Osteoblast (primary cell): ENCODE results near the gene SPAG6. TPM values are rescaled to one million over a fixed set of nuclear protein-coding genes. Genes with fewer than 3 reads are reported as not detected.
"Not testable (repeated sequence)": the region's sequence is repeated elsewhere in the genome, so short reads cannot be mapped to it uniquely, and the experiment has no call there.

Experiments
- DNase-seq: peaks from one replicate; pipeline ENCODE4 v3.0.0; 2011; ENCODE audit warnings: low spot score, mixed read lengths; ENCODE audit not compliant: insufficient read length; ENCODE audit errors: missing footprints
- H2AFZ ChIP-seq: 2 replicates; pipeline ENCODE4 v1.6.0; 2011; ENCODE audit warnings: mild to moderate bottlenecking, low read length
- H3K27ac ChIP-seq: 2 replicates; pipeline ENCODE4 v1.5.1; 2011; ENCODE audit warnings: mild to moderate bottlenecking, low read depth, low read length, moderate library complexity
- H3K27me3 ChIP-seq: 2 replicates; pipeline ENCODE4 v1.6.0; 2012; ENCODE audit warnings: mild to moderate bottlenecking, control low read depth, inconsistent platforms, low read length, moderate library complexity; ENCODE audit not compliant: insufficient read depth
- H3K36me3 ChIP-seq: 2 replicates; pipeline ENCODE4 v1.5.1; 2011; ENCODE audit warnings: mild to moderate bottlenecking, low read length, control low read depth, moderate library complexity; ENCODE audit not compliant: insufficient read depth
- H3K4me1 ChIP-seq: 2 replicates; pipeline ENCODE4 v1.5.1; 2011; ENCODE audit warnings: mild to moderate bottlenecking, low read length, control low read depth, moderate library complexity; ENCODE audit not compliant: insufficient read depth
- H3K4me2 ChIP-seq: 2 replicates; pipeline ENCODE4 v1.6.0; 2011; ENCODE audit warnings: mild to moderate bottlenecking, low read length; ENCODE audit not compliant: insufficient read depth
- H3K4me3 ChIP-seq: fragments of 200-600 bp; sonication (generic); 3 replicates; pipeline ENCODE4 v1.5.1; 2012; ENCODE audit warnings: mild to moderate bottlenecking, low read length, inconsistent platforms; ENCODE audit not compliant: insufficient read depth
- H3K79me2 ChIP-seq: 2 replicates; pipeline ENCODE4 v1.6.0; 2012; ENCODE audit warnings: mild to moderate bottlenecking, low read length, control low read depth, inconsistent platforms; ENCODE audit not compliant: insufficient read depth
- H3K9me3 ChIP-seq: 2 replicates; pipeline ENCODE4 v1.5.1; 2011; ENCODE audit warnings: low read depth, low read length, control low read depth
- H4K20me1 ChIP-seq: 2 replicates; pipeline ENCODE4 v1.6.0; 2012; ENCODE audit warnings: mild to moderate bottlenecking, low read length, control low read depth; ENCODE audit not compliant: insufficient read depth
- total RNA-seq: library from RNA; depleted of rRNA; stranded (reverse); fragments of >200 nt; gene quantifications from 2 replicates; pipeline ENCODE4 v1.2.3, GENCODE V29; 2012
- TF ChIP-seq, protein P1 (sequence below): IDR thresholded peaks from 2 replicates; pipeline ENCODE4 v1.5.1; 2011; ENCODE audit warnings: mild to moderate bottlenecking, low read depth, low read length, moderate library complexity; ENCODE audit errors: extremely low read depth

SPAG6 gene
- total RNA-seq, 1 donor = not detected

DNA sequence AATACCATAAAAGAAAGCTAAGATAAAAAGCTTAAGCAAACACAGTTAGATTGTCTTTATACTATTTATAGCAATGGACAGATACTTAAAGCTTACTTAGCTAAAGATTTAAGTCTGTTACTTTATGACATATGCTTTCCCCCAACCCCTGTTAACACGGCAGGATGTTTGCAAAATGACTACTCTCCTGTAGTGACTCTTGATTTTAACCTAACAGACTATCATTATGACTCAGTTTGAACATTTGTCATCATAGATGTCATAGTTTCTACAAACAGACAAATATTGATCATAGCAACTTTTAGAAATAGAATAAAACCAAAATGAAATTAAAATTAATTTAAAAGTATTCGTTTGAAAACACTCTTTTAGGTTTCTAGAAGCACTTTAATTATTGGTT is 36.9 kb upstream of the SPAG6 start:
- Histone ChIP-seq H3K27me3 (no peaks in the 10 kb centered on the region), H4K20me1 (no peaks in the 10 kb centered on the region), H2AFZ (no peak overlapping the region), H3K27ac (peak overlapping the region; percentile 82), H3K4me2 (no peak overlapping the region), H3K4me1 (peaks cover 6% of the 10 kb centered on the region), H3K36me3 (no peaks in the 10 kb centered on the region), H3K79me2 (no peaks in the 10 kb centered on the region), H3K4me3 (no peak overlapping the region), H3K9me3 (no peaks in the 10 kb centered on the region)
- peak; percentile 68 for DNase-seq
- TF ChIP-seq, protein P1, sequence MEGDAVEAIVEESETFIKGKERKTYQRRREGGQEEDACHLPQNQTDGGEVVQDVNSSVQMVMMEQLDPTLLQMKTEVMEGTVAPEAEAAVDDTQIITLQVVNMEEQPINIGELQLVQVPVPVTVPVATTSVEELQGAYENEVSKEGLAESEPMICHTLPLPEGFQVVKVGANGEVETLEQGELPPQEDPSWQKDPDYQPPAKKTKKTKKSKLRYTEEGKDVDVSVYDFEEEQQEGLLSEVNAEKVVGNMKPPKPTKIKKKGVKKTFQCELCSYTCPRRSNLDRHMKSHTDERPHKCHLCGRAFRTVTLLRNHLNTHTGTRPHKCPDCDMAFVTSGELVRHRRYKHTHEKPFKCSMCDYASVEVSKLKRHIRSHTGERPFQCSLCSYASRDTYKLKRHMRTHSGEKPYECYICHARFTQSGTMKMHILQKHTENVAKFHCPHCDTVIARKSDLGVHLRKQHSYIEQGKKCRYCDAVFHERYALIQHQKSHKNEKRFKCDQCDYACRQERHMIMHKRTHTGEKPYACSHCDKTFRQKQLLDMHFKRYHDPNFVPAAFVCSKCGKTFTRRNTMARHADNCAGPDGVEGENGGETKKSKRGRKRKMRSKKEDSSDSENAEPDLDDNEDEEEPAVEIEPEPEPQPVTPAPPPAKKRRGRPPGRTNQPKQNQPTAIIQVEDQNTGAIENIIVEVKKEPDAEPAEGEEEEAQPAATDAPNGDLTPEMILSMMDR = no peak

DNA sequence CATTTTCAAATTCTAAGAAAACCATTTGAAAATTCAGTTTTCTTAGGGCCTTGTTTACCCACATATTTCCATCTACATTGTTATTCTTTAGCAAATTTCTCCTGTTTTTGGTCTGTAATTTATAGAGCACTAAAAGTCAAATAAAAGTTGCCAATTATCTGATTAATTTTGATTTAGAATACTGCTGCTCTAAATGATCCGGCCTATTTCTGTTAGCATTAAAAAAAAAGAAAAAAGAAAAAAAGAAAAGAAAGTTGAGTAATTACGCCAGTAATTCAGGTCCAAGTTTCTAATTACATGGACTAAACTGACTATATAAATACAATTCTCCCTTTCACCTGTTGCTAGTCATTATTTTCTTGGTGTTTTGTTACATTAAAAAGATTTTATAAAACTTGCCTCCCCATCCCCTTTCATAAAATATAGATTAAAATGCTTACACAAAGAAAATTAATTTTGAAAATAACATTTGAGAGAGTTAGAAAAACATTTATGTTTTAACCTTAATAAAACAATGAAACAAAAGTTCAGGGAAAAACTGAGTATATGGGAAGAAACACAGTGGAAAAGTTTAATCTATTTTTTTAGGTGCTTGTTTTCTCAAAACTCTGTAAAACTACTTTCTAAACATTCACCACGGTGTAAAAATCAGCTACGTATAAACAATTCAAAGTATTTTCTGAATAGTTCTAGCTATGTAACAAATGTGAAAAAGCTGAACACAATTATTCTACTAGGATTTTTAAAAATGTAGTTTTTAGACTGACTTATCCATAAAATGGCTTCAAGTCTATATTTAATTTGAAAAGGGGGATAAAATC is 35.9 kb upstream of the SPAG6 start:
- H4K20me1 ChIP-seq = no peaks in the 10 kb centered on the region
- no peak for DNase-seq
- H3K4me1 ChIP-seq = peaks cover 6% of the 10 kb centered on the region
- TF ChIP-seq, protein P1 = no peak
- no peaks in the 10 kb centered on the region for H3K36me3 ChIP-seq
- H3K4me3 ChIP-seq = no peak overlapping the region
- peak overlapping the region; percentile 82 for H3K27ac ChIP-seq
- H3K27me3 ChIP-seq = no peaks in the 10 kb centered on the region
- H3K9me3 ChIP-seq = no peaks in the 10 kb centered on the region
- H3K79me2 ChIP-seq = no peaks in the 10 kb centered on the region
- no peak overlapping the region for H3K4me2 ChIP-seq
- H2AFZ ChIP-seq = no peak overlapping the region

DNA sequence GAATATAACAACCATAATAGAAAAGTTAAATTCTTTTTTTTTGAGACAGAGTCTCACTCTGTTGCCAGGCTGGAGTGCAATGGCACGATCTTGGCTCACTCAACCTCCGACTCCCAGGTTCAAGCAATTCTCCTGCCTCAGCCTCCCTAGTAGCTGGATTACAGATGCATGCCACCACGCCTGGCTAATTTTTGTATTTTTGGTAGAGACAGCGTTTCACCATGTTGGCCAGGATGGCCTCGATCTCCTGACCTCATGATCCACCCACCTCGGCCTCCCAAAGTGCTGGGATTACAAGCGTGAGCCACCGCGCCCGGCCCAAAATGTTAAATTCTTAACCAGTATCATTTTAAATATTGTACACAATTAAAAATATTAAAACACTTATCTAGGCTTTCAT is 35.3 kb upstream of the SPAG6 start:
- H3K4me1 ChIP-seq, H2AFZ ChIP-seq, H3K79me2 ChIP-seq, DNase-seq, H3K36me3 ChIP-seq, H3K27ac ChIP-seq, H3K27me3 ChIP-seq, H3K4me3 ChIP-seq, H3K4me2 ChIP-seq, H4K20me1 ChIP-seq, H3K9me3 ChIP-seq: not testable (repeated sequence)

- Histone ChIP-seq H3K4me1 (peaks cover 6% of the 10 kb centered on the region), H3K79me2 (no peaks in the 10 kb centered on the region), H3K36me3 (no peaks in the 10 kb centered on the region), H3K9me3 (no peaks in the 10 kb centered on the region), H3K4me2 (no peak overlapping the region), H4K20me1 (no peaks in the 10 kb centered on the region), H3K27me3 (no peaks in the 10 kb centered on the region), H3K4me3 (no peak overlapping the region), H2AFZ (peak overlapping the region; percentile 26), H3K27ac (no peak overlapping the region)
- no peak for DNase-seq
- TF ChIP-seq, protein P1 = no peak
Observed at GRCh38 chr10:22310928-22311327, 34.4 kb upstream of the SPAG6 start.
